Measurements from ENCODE around the gene FAM120A.

The FAM120A gene

GRCh38 chr9:93587651-93588347 is 136.3 kb downstream of the FAM120A start:
- peaks cover 12% of the 10 kb centered on the region for H4K20me1 ChIP-seq (ENCODE audit: insufficient read depth, low read length, poor library complexity, severe bottlenecking)
- H3K79me2 ChIP-seq (ENCODE audit: insufficient read depth, low read length) = peaks cover 88% of the 10 kb centered on the region

GRCh38 chr9:93588641-93589609 is 137.4 kb downstream of the FAM120A start:
- 0 out of 2 replicates have a peak, but pooled peaks cover 4% of the 10 kb centered on the region for H3K9me3 ChIP-seq (ENCODE audit: insufficient read depth, low read depth, low read length)
- H3K79me2 ChIP-seq (ENCODE audit: insufficient read depth, low read length) = peaks cover 88% of the 10 kb centered on the region
- H3K27me3 ChIP-seq (ENCODE audit: insufficient read depth, low read length, poor library complexity, severe bottlenecking) = no peaks in the 10 kb centered on the region
- H3K9ac ChIP-seq (ENCODE audit: low read depth, low read length, poor library complexity, severe bottlenecking) = no peak overlapping the region
- no peak overlapping the region for H2AFZ ChIP-seq (ENCODE audit: low read length)
- peaks cover 12% of the 10 kb centered on the region for H4K20me1 ChIP-seq (ENCODE audit: insufficient read depth, low read length, poor library complexity, severe bottlenecking)
- no peaks in the 10 kb centered on the region for H3F3A ChIP-seq (ENCODE audit: low read depth)
- peaks cover 2% of the 10 kb centered on the region for H3K4me1 ChIP-seq (ENCODE audit: insufficient read depth, low read length, poor library complexity, severe bottlenecking)
- H3K36me3 ChIP-seq (ENCODE audit: insufficient read depth, low read length) = no peaks in the 10 kb centered on the region
- H3K4me3 ChIP-seq (ENCODE audit: low read length, poor library complexity, severe bottlenecking) = no peak overlapping the region
- no peaks in the 10 kb centered on the region for H3K9me2 ChIP-seq (replicated peaks; ENCODE audit: low read depth, low read length)
- no peak overlapping the region for H3K4me2 ChIP-seq (ENCODE audit: low read depth, low read length, poor library complexity, severe bottlenecking)
- TF ChIP-seq EZH2phosphoT487 (IDR thresholded peaks at IDR 0.05; ENCODE audit: borderline replicate concordance) (no peak), CTCF (conservative IDR thresholded peaks at IDR 0.05; ENCODE audit: low read length) (no peak)

More at GRCh38 chr9:93587651-93588347, 136.3 kb downstream of the FAM120A start:
- H3K4me1 ChIP-seq (ENCODE audit: insufficient read depth, low read length, poor library complexity, severe bottlenecking) = peaks cover 2% of the 10 kb centered on the region
- no peak overlapping the region for H3K4me3 ChIP-seq (ENCODE audit: low read length, poor library complexity, severe bottlenecking)
- no peak overlapping the region for H3K9ac ChIP-seq (ENCODE audit: low read depth, low read length, poor library complexity, severe bottlenecking)
- no peaks in the 10 kb centered on the region for H3K36me3 ChIP-seq (ENCODE audit: insufficient read depth, low read length)
- H3K4me2 ChIP-seq (ENCODE audit: low read depth, low read length, poor library complexity, severe bottlenecking) = no peak overlapping the region
- 0 out of 2 replicates have a peak, but pooled peaks cover 4% of the 10 kb centered on the region for H3K9me3 ChIP-seq (ENCODE audit: insufficient read depth, low read depth, low read length)
- H2AFZ ChIP-seq (ENCODE audit: low read length) = no peak overlapping the region
- no peaks in the 10 kb centered on the region for H3K27me3 ChIP-seq (ENCODE audit: insufficient read depth, low read length, poor library complexity, severe bottlenecking)
- no peaks in the 10 kb centered on the region for H3F3A ChIP-seq (ENCODE audit: low read depth)
- TF ChIP-seq EZH2phosphoT487 (IDR thresholded peaks at IDR 0.05; ENCODE audit: borderline replicate concordance) (no peak), CTCF (conservative IDR thresholded peaks at IDR 0.05; ENCODE audit: low read length) (no peak)
- H3K9me2 ChIP-seq (replicated peaks; ENCODE audit: low read depth, low read length) = no peaks in the 10 kb centered on the region

- Histone ChIP-seq H3F3A (ENCODE audit: low read depth) (no peaks in the 10 kb centered on the region), H4K20me1 (ENCODE audit: insufficient read depth, low read length, poor library complexity, severe bottlenecking) (peaks cover 12% of the 10 kb centered on the region), H3K79me2 (ENCODE audit: insufficient read depth, low read length) (peaks cover 88% of the 10 kb centered on the region), H3K36me3 (ENCODE audit: insufficient read depth, low read length) (no peaks in the 10 kb centered on the region), H3K9me3 (ENCODE audit: insufficient read depth, low read depth, low read length) (no peaks in the 10 kb centered on the region), H3K9me2 (replicated peaks; ENCODE audit: low read depth, low read length) (no peaks in the 10 kb centered on the region), H3K4me3 (ENCODE audit: low read length, poor library complexity, severe bottlenecking) (no peak overlapping the region), H3K4me2 (ENCODE audit: low read depth, low read length, poor library complexity, severe bottlenecking) (no peak overlapping the region), H3K4me1 (ENCODE audit: insufficient read depth, low read length, poor library complexity, severe bottlenecking) (peaks cover 2% of the 10 kb centered on the region), H2AFZ (ENCODE audit: low read length) (no peak overlapping the region), H3K27me3 (ENCODE audit: insufficient read depth, low read length, poor library complexity, severe bottlenecking) (no peaks in the 10 kb centered on the region), H3K9ac (ENCODE audit: low read depth, low read length, poor library complexity, severe bottlenecking) (no peak overlapping the region)
- TF ChIP-seq CTCF (conservative IDR thresholded peaks at IDR 0.05; ENCODE audit: low read length) = no peak
- TF ChIP-seq EZH2phosphoT487 (IDR thresholded peaks at IDR 0.05; ENCODE audit: borderline replicate concordance) = no peak
These were observed 138.2 kb downstream of the FAM120A start for GRCh38 chr9:93589688-93590087.
